Measurements from ENCODE around the gene CDH2.
A peak's percentile ranks its signal among the peaks of the same experiment; 100 is the strongest.

Gene CDH2

GRCh38 chr18:28120828-28121515, 56.0 kb downstream of the CDH2 start:
- DNase-seq (ENCODE audit: low read depth), result no peak
- TF ChIP-seq CTCF (conservative IDR thresholded peaks at IDR 0.05; ENCODE audit: low read depth, low read length), result no peak

GRCh38 chr18:28116461-28116860, 60.5 kb downstream of the CDH2 start:
- no peak for DNase-seq (ENCODE audit: low read depth)
- H3K4me3 ChIP-seq (ENCODE audit: low read length), result no peak overlapping the region
- TF ChIP-seq CTCF (conservative IDR thresholded peaks at IDR 0.05; ENCODE audit: low read depth, low read length), result no peak

More at GRCh38 chr18:28120828-28121515, 56.0 kb downstream of the CDH2 start:
- H3K4me3 ChIP-seq (ENCODE audit: low read length), result no peak overlapping the region

GRCh38 chr18:28115149-28115550, 61.8 kb downstream of the CDH2 start:
- peak; percentile 44 for DNase-seq (ENCODE audit: low read depth)
- no peak overlapping the region for H3K4me3 ChIP-seq (ENCODE audit: low read length)
- TF ChIP-seq CTCF (conservative IDR thresholded peaks at IDR 0.05; ENCODE audit: low read depth, low read length), result no peak

GRCh38 chr18:28114472-28114871, 62.5 kb downstream of the CDH2 start:
- TF ChIP-seq CTCF (conservative IDR thresholded peaks at IDR 0.05; ENCODE audit: low read depth, low read length), result no peak
- DNase-seq (ENCODE audit: low read depth), result no peak
- no peak overlapping the region for H3K4me3 ChIP-seq (ENCODE audit: low read length)

GRCh38 chr18:28113271-28114029, 63.5 kb downstream of the CDH2 start:
- no peak for DNase-seq (ENCODE audit: low read depth)
- TF ChIP-seq CTCF (conservative IDR thresholded peaks at IDR 0.05; ENCODE audit: low read depth, low read length), result no peak
- no peak overlapping the region for H3K4me3 ChIP-seq (ENCODE audit: low read length)

- DNase-seq (ENCODE audit: low read depth), result no peak
- H3K4me3 ChIP-seq (ENCODE audit: low read length), result no peak overlapping the region
- TF ChIP-seq CTCF (conservative IDR thresholded peaks at IDR 0.05; ENCODE audit: low read depth, low read length), result no peak
Observed at GRCh38 chr18:28112056-28112470, 64.9 kb downstream of the CDH2 start.

- no peak for DNase-seq (ENCODE audit: low read depth)
- H3K4me3 ChIP-seq (ENCODE audit: low read length), result no peak overlapping the region
- TF ChIP-seq CTCF (conservative IDR thresholded peaks at IDR 0.05; ENCODE audit: low read depth, low read length), result no peak
Observed at GRCh38 chr18:28110924-28111323, 66.0 kb downstream of the CDH2 start.
